K562 (cell line): ENCODE data around the gene HMOX1. TPM values are rescaled to one million over a fixed set of nuclear protein-coding genes. Genes with fewer than 3 reads are reported as not detected.
A peak's percentile ranks its signal among the peaks of the same experiment; 100 is the strongest.

Source experiments
- AFF4 ChIP-seq: sonication (generic); formaldehyde crosslinking; IDR thresholded peaks from 2 replicates; pipeline ENCODE4 v1.8.0; 2023; ENCODE audit warnings: mild to moderate bottlenecking, missing genetic modification reagents
- CREB3 ChIP-seq: fragments of 450-650 bp; conservative IDR thresholded peaks from 2 replicates; pipeline ENCODE4 v1.6.1; 2016; ENCODE audit warnings: missing genetic modification characterization, low read depth, mild to moderate bottlenecking, missing compliant biosample characterization, moderate library complexity
- CREM ChIP-seq: IDR thresholded peaks from 2 replicates; pipeline ENCODE4 v1.6.1; 2014; ENCODE audit warnings: antibody characterized with exemption, low read depth
- E2F4 ChIP-seq: sonication (generic); formaldehyde crosslinking; IDR thresholded peaks from 2 replicates; pipeline ENCODE4 v1.8.0; 2022; ENCODE audit warnings: mild to moderate bottlenecking, low read depth, missing genetic modification reagents
- EGR1 ChIP-seq: fragments of 450-650 bp; conservative IDR thresholded peaks from 2 replicates; pipeline ENCODE4 v1.6.1; 2017; ENCODE audit warnings: mild to moderate bottlenecking
- GTF2E2 ChIP-seq: fragments of 200-800 bp; sonication (Bioruptor generic); IDR thresholded peaks from 2 replicates; pipeline ENCODE4 v1.6.1; 2016; ENCODE audit warnings: missing genetic modification characterization, missing compliant biosample characterization
- GTF2F1 ChIP-seq: IDR thresholded peaks from 2 replicates; pipeline ENCODE4 v1.6.1; 2011; ENCODE audit warnings: low read depth, low read length, improper control_type of control experiment
- HCFC1 ChIP-seq: IDR thresholded peaks from 2 replicates; pipeline ENCODE4 v1.6.1; 2012; ENCODE audit warnings: low read depth, low read length, improper control_type of control experiment
- KAT7 ChIP-seq: sonication (generic); formaldehyde crosslinking; IDR thresholded peaks from 2 replicates; pipeline ENCODE4 v1.8.0; 2022; ENCODE audit warnings: missing genetic modification reagents, mild to moderate bottlenecking, borderline replicate concordance
- NR2C2 ChIP-seq, 2 experiments: fragments of 200-800 bp in 1 of 2; sonication (Bioruptor generic) in 1 of 2; sonication (generic) in 1 of 2; formaldehyde crosslinking in 1 of 2; IDR thresholded peaks; 2 replicates each; pipeline versions ENCODE4 v1.6.1 to v1.8.0; 2016 to 2022; ENCODE audit warnings: mild to moderate bottlenecking in 1 of 2, missing compliant biosample characterization in 1 of 2, missing genetic modification characterization in 1 of 2, missing genetic modification reagents in 1 of 2
- PHF8 ChIP-seq: fragments of 200-600 bp; sonication (generic); IDR thresholded peaks from 2 replicates; pipeline ENCODE4 v1.6.1; 2012; ENCODE audit warnings: mixed run types, mild to moderate bottlenecking, inconsistent platforms, low read length, moderate library complexity, borderline replicate concordance
- POLR2B ChIP-seq: fragments of 450-650 bp; IDR thresholded peaks from 2 replicates; pipeline ENCODE4 v1.6.1; 2018; ENCODE audit warnings: low read depth; ENCODE audit not compliant: partially characterized antibody
- PTTG1 ChIP-seq: fragments of 450-650 bp; IDR thresholded peaks from 2 replicates; pipeline ENCODE4 v1.6.1; 2016; ENCODE audit warnings: low read depth, mild to moderate bottlenecking, missing genetic modification characterization, missing compliant biosample characterization
- RBM25 ChIP-seq: fragments of 200-400 bp; formaldehyde crosslinking; IDR thresholded peaks from 2 replicates; pipeline ENCODE4 v1.6.1; 2018; ENCODE audit warnings: low read length, low read depth, moderate library complexity; ENCODE audit not compliant: severe bottlenecking
- TEAD2 ChIP-seq: fragments of 450-650 bp; IDR thresholded peaks from 2 replicates; pipeline ENCODE4 v1.6.1; 2016; ENCODE audit warnings: missing genetic modification characterization, control low read depth, missing compliant biosample characterization
- ZBTB33 ChIP-seq: sonication (generic); formaldehyde crosslinking; IDR thresholded peaks from 2 replicates; pipeline ENCODE4 v1.8.1; 2023; ENCODE audit warnings: mild to moderate bottlenecking, missing genetic modification reagents
- ZC3H8 ChIP-seq: fragments of 450-650 bp; IDR thresholded peaks from 2 replicates; pipeline ENCODE4 v1.6.1; 2017
- ZNF24 ChIP-seq: fragments of 450-650 bp; IDR thresholded peaks from 2 replicates; pipeline ENCODE4 v1.6.1; 2016
- ZNF274 ChIP-seq: IDR thresholded peaks from 2 replicates; pipeline ENCODE4 v1.6.1; 2011; ENCODE audit warnings: low read depth, mild to moderate bottlenecking, low read length, moderate library complexity, borderline replicate concordance
- polyA plus RNA-seq, 8 experiments: library from polyadenylated mRNA; depleted of rRNA in 4 of 8; stranded (reverse) in 5 of 8; unstranded in 3 of 8; fragments of >200 nt; fragmentation: Nextera tagmentation in 2 of 8; fragmentation: Illumina TruSeq in 1 of 8; extraction: Ambion mirVana in 2 of 8; extraction: Trizol in 1 of 8; gene quantifications; 2 replicates each; pipeline versions ENCODE4 v1.2.1 to v1.2.3, GENCODE V29; 2011 to 2014; ENCODE audit warnings: inconsistent platforms in 1 of 8, missing spikeins in 1 of 8
- total RNA-seq, 7 experiments: library from RNA; depleted of rRNA in 6 of 7; stranded (reverse); fragments of >200 nt in 6 of 7; fragmentation: Illumina TruSeq in 2 of 7; extraction: Trizol in 2 of 7; gene quantifications; 2 replicates each; pipeline versions ENCODE4 v1.2.1 to v1.2.3, GENCODE V29; 2011 to 2021; ENCODE audit warnings: low replicate concordance in 1 of 7

HMOX1 gene
- total and polyA plus RNA-seq, 9 of the 15 experiments (the other 6 are each of a cell fraction or from before 2014, with no cell fraction given): not detected

GRCh38 chr22:35399678-35400500, 19.0 kb downstream of the HMOX1 start, which contains the start of gene MCM5 (continued):
- 0 out of 2 replicates have a peak, but pooled peaks have one; percentile 12 for TF ChIP-seq ZBTB33 (CRISPR knock-in tag)
- TF ChIP-seq CREM: peak; percentile 70
- no peak for TF ChIP-seq CREB3 (tag)
- TF ChIP-seq ZC3H8: no peak
- peak; percentile 26; the same call in 1 of the 2 replicates for TF ChIP-seq HCFC1
- peak; percentile 95 for TF ChIP-seq RBM25
- no peak for TF ChIP-seq GTF2F1
- TF ChIP-seq EGR1: no peak
- peak; percentile 94 for TF ChIP-seq E2F4 (CRISPR knock-in tag)
- peak; percentile 82 for TF ChIP-seq AFF4 (CRISPR knock-in tag)
- no peak for TF ChIP-seq NR2C2 (CRISPR knock-in tag; IDR thresholded peaks at IDR 0.05)
- TF ChIP-seq NR2C2 (tag; IDR thresholded peaks at IDR 0.05): peak; percentile 85
- peak; percentile 73; the same call in 1 of the 2 replicates for TF ChIP-seq KAT7 (CRISPR knock-in tag)
- no peak for TF ChIP-seq ZNF274
- peak; percentile 48; the same call in 1 of the 2 replicates for TF ChIP-seq GTF2E2
- no peak for TF ChIP-seq TEAD2 (tag)
- TF ChIP-seq ZNF24: peak; percentile 64
- peak; percentile 74 for TF ChIP-seq PHF8
- TF ChIP-seq PTTG1 (tag): no peak
- TF ChIP-seq POLR2B: peak; percentile 65
